HG02884 (cell line): ENCODE measurements around the gene MGA.
"Not testable (repeated sequence)": the region's sequence is repeated elsewhere in the genome, so short reads cannot be mapped to it uniquely, and the experiment has no call there.

Source experiments
- ATAC-seq: cut with Tn5 transposase; IDR thresholded peaks from one replicate; pipeline ENCODE4 v1.9.1; 2021; ENCODE audit warnings: mild to moderate bottlenecking, moderate library complexity; ENCODE audit not compliant: unreplicated experiment

Gene MGA

DNA sequence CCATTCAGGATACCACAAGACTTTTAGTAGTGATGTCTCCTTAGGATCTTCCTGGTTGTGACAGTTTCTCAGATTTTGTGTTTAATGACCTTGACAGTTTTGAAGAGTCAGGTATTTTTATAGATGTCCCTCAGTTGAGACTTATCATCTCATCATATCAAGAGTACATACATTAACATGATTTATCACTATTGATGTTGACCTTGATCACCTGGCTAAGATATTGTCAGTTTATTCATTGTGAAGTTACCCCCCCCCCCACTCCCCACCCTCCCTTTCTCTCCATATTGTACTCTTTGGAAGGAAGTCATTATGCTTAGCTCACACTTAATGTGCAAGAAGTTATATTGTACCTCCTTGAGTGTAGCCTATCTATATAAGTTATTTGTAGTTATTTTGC is 42.9 kb downstream of the MGA start:
- ATAC-seq, result no peak

DNA sequence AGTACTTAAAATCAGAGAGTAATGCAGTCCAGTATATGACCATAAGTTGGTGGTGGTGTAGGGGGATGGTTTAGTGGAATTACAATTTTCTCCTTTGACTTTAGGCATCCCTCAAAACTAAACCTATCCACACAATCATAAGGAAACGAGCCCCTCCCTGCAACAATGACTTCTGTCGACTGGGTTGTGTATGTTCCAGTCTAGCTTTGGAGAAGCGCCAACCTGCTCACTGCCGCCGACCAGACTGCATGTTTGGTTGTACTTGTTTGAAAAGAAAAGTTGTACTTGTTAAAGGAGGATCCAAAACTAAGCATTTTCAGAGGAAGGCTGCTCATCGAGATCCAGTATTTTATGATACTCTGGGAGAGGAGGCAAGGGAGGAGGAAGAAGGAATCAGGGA is 52.8 kb downstream of the MGA start:
- no peak for ATAC-seq

DNA sequence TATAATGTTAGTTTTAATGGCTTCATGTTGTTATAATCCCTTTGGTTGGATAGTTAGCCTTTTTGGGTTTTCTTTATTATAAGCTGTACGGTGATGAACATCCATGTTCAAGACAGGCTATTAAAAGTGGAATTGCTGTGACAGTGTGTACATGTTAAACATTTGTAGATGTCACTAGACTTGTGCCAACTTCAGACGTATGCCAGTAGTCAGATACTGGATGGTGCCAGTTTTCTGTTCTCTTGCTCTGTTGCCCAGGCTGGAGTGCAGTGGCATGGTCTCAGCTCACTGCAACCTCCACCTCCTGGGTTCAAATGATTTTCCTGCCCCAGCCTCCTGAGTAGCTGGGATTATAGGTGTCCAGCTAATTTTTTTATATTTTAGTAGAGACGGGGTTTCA is 54.1 kb downstream of the MGA start:
- no peak for ATAC-seq

DNA sequence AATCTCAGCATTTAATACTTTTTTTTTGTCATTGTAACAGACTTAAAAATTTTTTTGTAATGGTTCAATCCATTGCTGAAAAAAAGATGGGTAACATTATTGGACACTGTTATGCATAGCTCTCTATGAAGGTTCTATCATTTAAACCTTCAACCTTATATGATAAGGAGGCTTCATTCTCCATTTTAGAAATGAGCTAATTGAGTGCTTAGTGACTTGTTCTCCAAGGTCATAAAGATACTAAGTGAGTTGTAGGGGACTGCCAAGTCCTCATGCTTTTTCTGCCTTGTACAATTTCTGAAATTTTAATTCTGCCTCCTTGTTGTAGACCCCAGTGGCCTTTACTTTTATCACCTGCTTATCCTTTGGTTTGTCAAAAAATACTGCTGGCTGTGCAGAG is 56.7 kb downstream of the MGA start:
- no peak for ATAC-seq

DNA sequence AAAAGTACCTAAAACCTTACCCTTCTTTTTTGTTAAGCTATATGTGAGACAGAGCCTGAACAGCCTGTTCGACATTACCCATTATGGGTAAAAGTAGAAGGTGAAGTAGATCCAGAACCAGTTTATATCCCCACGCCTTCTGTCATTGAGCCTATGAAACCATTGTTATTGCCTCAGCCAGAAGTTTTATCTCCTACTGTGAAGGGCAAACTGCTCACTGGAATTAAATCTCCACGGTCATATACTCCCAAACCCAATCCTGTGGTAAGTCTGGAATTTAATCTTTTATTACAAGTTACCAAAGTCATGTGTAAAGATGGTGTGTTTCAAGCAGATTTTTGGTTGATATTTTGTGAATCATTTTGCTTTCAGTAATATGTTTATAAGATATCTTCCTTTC is 66.9 kb downstream of the MGA start:
- ATAC-seq, result no peak

DNA sequence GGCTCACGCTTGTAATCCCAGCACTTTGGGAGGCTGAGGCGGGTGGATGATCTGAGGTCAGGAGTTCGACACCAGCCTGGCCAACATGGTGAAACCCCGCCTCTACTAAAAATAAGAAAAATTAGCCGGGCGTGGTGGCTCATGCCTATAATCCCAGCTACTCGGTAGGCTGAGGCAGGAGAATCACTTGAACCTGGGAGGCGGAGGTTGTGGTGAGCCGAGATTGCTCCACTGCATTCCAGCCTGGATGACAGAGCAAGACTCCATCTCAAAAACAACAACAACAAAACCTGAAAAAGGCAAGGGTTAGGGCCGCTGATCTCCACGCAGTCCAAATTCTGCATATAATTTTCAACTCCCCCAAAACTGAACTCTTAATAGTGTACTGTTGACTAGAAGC is 67.9 kb downstream of the MGA start:
- ATAC-seq, result not testable (repeated sequence)

DNA sequence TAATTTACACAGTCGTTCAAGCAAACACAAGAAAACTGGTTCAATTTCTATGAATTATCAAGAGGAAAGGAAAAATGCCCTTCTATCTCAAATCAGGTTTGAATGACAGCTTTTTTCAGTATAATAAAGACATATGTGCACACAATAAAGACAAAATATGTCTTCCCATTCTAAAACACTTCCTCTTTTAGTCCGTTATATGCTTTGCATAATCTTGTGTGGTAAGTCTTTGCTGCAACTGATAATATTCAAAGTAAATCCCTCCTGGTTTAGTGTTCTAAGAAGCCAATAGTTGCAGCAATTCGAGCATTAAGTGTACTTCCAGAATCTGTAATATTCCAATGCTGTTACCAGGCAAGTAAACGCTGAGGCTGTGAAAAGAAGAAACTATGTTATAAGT is 70.3 kb downstream of the MGA start:
- no peak for ATAC-seq

DNA sequence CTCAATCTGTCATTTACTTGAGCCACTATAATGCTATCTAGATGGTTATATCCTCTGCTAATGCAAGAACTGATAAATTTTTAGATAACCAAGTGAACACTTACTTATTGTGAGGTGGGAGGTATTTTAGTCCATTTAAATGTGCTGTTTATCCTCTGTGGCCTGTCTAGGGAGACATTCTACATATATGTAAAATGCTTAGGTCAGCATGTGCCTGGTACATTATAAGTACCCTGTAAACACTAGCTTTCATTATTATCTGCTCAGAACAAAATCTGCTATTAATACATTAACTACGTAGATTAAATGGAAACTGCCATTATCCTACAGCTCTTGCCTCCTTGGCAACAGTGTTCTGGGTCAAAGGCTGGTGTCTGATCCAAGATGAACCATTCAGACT is 72.3 kb downstream of the MGA start:
- no peak for ATAC-seq

DNA sequence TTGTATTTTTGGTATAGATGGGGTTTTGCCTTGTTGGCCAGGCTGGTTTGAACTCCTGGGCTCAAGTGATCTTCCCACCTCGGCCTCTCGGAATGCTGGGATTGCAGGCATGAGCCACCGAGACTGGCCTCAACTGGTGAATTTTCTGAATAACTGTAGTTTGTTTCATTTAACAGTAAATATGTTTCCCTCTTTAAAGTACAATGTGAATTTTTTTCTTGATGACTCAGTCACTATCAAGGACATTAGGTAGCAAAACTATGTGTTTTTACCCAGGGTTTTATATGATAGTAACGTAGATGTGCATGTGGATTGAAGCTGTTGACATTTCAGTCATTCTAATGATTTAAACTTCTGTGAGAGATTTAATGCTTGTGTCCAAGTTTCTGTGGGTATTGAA is 73.9 kb downstream of the MGA start:
- no peak for ATAC-seq

DNA sequence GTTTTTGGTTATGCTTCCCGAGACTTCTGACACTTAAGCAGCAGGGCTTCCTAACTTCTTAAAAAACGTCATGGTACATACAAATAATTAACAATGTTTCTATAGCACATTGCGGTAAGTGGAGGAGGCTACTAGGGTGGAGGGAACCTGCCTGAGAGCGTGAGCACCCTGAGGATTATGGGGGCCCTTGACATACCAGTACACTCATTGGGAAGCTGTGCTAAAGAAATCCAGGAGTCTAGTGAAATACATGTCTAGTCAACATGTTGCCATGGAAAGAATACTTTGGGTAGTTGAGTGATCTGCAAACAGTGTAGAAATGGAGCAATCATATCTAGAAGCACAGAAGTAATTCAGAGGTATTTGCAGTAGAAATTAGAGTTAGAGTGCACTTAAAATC is 74.8 kb downstream of the MGA start:
- no peak for ATAC-seq

DNA sequence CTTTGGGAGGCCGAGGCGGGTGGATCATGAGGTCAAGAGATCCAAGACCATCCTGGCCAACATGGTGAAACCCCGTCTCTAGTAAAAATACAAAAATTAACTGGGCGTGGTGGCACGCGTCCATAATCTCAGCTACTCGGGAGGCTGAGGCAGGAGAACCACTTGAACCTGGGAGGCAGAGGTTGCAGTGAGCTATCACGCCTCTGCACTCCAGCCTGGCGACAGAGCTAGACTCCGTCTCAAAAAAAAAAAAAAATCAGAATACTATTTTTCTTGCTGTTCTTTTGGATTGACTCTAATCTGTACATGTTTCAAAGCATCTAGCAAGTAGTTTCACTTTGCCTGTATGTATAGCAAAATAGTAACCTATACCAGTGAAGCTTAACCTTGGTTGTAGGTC is 75.3 kb downstream of the MGA start:
- not testable (repeated sequence) for ATAC-seq

DNA sequence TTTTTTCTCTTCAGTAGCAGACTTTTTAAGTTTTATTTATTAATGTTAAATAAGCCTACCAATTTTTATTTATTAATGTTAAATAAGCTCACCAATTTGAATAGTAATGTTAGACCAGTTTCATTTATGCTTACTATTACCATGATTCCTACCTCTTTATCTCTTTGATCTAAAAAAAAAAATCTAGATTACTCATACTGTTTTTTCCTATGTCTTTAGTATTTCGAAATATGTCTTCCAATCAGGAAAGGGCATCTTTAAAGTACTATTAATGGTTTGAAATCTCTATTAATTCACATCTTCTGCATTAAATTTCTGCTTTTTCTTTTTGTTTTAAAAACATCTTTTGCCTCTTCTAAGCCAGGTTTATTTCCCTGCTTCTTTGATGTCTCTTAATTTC is 86.6 kb downstream of the MGA start:
- no peak for ATAC-seq

DNA sequence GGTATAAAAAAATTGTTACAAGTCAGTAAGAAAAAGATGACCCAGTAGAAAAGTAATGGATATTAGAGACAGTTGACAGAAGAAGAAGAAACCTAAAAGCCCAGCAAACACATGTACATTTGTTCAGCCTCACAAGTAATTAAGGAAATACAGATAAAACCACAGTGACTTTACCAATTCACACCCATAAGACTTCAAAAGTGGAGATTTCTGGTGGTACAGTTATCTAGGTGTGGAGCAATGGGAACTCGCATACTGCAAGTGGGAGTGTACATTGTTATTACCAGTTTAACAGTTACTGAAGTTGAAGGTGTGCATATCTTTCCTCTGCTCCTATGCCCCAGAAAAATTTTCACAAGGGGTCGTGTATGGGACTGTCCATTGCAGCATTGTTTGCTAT is 96.0 kb downstream of the MGA start:
- ATAC-seq, result no peak

DNA sequence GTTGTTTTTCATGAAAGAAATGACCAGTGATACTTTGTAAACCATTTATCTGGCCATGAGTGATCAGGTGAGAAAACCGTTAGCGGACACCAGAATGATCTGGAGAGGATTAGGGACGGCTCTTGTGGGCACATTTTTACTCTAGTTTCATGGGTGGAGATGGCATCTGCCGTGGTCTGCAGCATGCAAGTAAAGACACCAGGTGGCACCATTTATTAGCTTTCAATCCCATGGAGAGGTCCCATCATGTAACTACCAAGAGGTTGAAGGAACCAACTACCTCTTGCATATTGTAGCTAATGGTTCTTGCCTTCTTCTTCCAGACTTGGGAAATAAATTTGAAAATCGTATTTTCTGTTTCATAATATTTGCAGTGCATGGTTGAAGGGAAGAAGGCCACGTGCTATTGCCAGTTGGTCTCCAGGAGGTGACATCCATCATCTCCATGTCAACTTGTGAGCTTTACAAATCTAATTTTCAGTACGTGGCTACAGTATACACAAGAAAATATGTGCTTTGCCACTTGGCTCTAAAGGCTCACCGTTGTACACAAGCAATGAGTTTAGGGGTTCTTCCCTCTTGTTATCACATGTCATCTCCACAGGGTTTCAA is 112.6 kb downstream of the MGA start:
- no peak for ATAC-seq

DNA sequence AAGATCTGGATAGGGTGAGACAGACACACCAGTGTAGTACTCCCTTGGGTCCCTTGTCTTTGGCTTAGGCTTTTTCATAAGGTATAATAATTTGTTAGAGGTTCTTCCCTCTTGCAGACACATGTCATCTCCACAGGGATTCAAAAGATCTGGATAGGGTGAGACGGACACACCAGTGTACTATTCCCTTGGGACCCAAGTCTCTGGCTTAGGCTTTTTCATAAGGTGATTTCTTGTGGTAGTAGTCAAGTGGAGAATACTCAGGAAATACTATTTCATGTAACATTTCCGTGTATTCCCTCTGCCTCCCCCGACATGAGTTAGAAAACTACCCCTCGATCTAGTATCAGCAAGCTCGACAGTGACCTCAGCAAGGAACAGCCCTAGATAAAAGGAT is 113.1 kb downstream of the MGA start:
- ATAC-seq, result no peak

DNA sequence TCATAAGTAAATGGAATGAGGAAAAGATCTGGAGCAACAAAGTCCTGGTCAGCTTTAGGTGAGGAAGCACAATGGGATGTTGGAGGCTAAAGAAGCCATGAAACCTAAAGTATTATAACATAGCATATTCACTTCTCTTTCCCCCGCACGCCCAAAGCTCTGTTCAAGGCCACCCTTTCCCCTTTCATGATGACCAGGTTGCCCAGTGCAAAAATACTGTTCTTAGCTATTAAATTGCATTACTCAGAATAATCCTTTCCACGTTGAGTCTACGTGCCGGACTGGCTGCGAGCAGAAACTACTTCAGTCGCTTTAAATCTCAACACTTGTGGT is 113.5 kb downstream of the MGA start:
- ATAC-seq, result no peak

DNA sequence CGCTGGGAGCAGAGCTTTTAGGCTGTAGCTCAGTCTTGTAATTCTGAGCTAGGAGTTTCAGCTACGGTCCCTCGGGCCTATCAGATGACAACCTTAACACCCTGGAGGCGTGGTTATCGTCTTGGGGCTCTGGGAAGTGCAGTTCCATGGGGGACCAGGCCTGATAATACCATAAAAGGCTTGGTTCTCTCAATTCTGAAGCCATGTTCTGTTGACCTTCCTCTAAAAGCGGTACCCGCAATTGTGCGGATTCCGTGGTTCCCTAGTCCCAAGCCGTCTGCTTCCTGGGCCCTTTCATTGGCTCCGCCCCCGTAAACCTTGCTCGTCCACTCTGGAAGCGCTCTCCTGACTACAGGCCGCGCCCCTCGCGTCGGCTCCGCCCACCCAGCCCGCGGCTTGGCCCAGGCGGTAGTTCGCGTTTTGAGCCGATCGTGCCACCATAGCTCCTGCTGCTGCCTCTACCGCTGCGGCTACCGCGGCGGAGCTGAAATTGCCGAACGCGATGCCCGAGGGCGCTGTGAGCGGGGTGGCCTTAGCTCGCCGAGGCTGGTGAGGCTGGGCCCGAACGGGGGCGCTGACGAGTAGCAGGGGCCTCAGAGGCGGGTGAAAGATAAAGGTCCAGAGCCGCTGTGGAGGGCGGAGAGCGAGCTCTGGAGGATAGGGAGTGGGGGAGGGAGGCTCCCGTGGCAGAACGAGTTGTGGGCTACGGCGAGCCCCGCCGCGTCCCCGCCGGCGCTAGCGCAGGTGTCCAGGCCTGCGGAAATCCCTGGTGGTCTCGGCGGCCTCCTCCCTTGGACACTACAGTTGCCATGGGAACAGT is 114.1 kb downstream of the MGA start, which contains the start of gene MAPKBP1:
TSS of gene MAPKBP1 (plus strand) at position 423 of the 820 bp plus-strand sequence. CDS start 792 bp downstream, outside the sequence.
- peak; percentile 88 for ATAC-seq

DNA sequence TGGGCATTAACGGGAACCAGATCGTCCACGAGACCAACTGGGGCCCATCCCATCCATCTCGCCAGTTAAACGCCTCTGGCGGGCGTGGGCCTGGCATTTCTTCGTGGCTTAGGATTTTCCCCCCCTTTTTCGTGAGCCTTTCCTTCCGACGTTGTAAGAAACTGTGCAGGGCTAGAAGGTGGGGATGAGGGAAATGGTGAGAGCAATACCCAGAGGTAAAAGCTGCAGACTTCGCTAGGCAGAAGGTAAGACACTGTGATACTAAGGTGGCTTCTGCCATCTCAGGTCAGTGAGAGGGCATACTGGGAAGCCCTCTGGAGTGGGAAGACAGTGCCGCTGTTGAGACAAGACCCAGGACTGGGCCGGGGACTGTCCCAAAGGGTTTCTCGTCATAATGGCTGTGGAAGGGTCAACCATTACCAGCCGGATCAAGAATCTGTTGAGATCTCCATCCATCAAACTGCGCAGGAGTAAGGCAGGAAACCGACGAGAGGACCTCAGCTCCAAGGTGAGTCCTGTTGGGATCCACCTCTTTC is 114.7 kb downstream of the MGA start:
- ATAC-seq, result no peak

DNA sequence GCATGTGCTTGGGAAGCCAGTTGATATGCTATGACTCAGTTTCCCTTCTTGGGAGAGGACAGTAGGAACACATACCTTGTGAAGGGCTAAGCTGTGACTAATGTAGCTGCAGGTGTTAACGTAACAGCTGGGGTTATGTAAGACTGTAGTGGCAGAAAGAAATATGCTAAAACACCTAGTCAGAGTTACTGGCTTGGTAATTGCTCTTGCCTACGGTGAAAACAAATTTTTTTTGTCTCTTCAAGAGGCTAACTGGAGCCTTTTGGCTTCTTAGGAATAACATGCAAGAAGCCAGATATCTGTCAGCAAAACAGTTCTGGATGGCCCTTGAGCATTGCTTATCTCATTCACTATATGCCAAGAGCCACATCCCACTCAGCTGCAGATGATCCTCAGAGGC is 115.4 kb downstream of the MGA start:
- no peak for ATAC-seq

DNA sequence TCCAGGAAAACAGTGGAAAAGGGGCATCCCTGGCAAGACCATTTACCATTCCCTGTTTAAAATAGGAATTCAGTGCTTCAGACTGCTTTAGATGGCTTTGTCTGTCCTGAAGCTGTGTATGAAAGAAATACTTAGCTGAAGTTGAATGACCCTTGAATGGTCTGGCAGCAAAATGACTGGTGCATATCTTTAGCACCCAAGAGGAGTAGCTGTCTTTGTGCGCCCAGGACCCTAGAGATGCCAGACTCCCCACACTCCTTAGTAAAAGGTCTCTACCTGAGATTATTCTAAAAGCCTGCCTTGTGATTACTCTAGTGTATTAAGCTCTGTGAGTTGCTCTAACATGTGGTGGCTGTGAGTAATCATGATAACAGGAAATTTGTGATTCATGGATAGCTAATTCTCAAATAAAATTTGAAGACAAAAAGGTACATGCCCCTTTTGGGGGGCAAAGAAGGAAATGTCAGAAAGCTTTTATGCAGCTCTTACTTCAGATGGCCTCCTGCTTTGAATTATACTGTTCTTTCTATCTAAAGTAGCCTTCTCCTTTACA is 117.3 kb downstream of the MGA start:
- ATAC-seq, result no peak

DNA sequence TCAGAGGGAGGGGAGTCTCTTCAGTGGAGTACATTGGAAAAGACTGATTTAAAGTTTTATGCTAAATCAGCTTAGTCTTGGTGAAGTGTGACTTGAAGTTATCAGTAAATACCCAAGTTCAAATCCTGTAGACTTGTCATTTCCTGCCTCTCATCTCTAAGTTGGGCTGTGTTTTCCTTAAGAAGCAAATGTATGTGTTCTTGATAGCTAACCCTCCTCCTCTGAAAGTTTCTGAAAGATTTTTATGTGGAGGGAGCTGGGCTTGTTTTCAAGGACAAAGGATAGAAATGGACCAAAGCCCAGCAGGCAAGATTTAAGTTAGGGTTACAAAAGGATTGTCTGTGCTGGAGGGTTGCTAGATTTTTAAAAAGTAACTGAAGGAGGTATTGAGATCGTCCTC is 118.3 kb downstream of the MGA start:
- no peak for ATAC-seq

DNA sequence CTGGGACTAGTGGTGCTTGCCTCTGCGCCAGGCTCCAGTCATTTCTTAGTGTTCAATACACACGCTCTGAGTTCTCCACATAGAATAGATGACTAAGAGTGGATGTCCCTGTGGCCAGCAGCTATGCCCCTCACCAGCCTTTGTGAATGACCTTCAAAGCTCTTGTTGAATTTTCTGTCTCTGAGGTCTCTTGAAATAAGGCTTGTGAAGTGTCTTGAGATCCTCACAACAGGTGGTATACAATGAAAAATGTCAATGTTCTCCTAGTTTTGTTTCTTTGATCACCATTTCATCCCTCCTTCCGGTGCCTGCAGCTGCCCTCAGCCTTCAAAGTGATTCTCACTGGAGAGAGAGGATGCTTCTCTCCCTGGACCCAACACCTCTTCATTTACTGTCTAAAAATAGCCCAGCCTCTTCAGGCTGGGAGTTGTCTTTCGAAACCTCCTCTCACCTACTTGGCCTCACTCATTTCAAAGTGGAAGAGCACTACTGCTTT is 119.5 kb downstream of the MGA start:
- no peak for ATAC-seq
